ENCODE measurements around the gene FNDC10. TPM values are rescaled to one million over a fixed set of nuclear protein-coding genes. Genes with fewer than 3 reads are reported as not detected.
"Not testable (repeated sequence)": the region's sequence is repeated elsewhere in the genome, so short reads cannot be mapped to it uniquely, and the experiment has no call there.

Gene FNDC10
- total and polyA plus RNA-seq, 9 of the 15 experiments (the other 6 are each of a cell fraction or from before 2014, with no cell fraction given) = 0.08 to 6.3 (median 1.6) TPM

DNA sequence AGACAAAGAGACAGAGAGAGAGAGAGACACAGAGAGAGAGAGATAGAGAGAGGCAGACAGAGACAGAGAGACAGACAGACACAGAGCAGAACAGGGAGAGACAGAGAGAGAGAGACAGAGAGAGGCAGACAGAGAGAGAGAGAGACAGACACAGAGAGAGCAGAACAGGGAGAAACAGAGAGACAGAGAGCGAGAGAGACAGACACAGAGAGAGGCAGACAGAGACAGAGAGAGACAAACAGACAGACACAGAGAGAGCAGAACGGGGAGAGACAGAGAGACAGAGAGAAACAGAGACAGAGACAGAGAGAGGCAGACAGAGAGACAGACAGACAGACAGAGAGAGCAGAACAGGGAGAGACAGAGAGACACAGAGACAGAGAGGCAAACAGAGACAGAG is 4.6 kb downstream of the FNDC10 start:
- in situ Hi-C loops (cut with MboI); H3K27ac ChIP-seq (ENCODE audit: extremely low read depth, low read depth, low read length); H3K4me3 ChIP-seq; H3K9me3 ChIP-seq (replicated peaks; ENCODE audit: control insufficient read depth, insufficient read depth, low read depth, low read length); H3K9me1 ChIP-seq (ENCODE audit: control insufficient read depth, insufficient read depth, low read length); H3K36me3 ChIP-seq (ENCODE audit: control insufficient read depth, insufficient read depth, low read length); H3K4me2 ChIP-seq (ENCODE audit: insufficient read depth, low read length); POLR2A ChIA-PET; H4K20me1 ChIP-seq (replicated peaks; ENCODE audit: control insufficient read depth, insufficient read depth, low read length); H3K9ac ChIP-seq (ENCODE audit: insufficient read depth in 1 of 2, low read depth in 2 of 2, low read length in 2 of 2); ATAC-seq; CTCF ChIA-PET (ENCODE audit: low intra/inter-chr PET ratio); H3K27me3 ChIP-seq (ENCODE audit: control insufficient read depth in 2 of 2, insufficient read depth in 2 of 2, low read length in 2 of 2); H3K79me2 ChIP-seq (ENCODE audit: control insufficient read depth, insufficient read depth, low read length); H2AFZ ChIP-seq (ENCODE audit: low read depth, low read length); intact Hi-C loops (cut with micrococcal nuclease); DNase-seq (ENCODE audit: extremely low read depth in 1 of 4, low spot score in 3 of 4); BruUV-seq (replicated peaks): not testable (repeated sequence)
- H3K4me1 ChIP-seq (replicated peaks in 1 of 2; ENCODE audit: control insufficient read depth in 2 of 2, insufficient read depth in 2 of 2, low read length in 2 of 2) = peaks cover 13 to 50% of the 10 kb centered on the region in 2 experiments; a peak in 4 of 5 replicates
- WGBS (ENCODE audit: insufficient coverage, low coverage, missing lambda C conversion rate) = 33% methylated on average over 2 of the region's 2 CpGs
- TF ChIP-seq CC2D1A (IDR thresholded peaks at IDR 0.05) (0 out of 2 replicates have a peak, but pooled peaks have one; percentile 10), ASH1L (IDR thresholded peaks at IDR 0.05; ENCODE audit: borderline replicate concordance, low read depth, partially characterized antibody) (peak; percentile 6)
- FAIRE-seq = peak; percentile 80

DNA sequence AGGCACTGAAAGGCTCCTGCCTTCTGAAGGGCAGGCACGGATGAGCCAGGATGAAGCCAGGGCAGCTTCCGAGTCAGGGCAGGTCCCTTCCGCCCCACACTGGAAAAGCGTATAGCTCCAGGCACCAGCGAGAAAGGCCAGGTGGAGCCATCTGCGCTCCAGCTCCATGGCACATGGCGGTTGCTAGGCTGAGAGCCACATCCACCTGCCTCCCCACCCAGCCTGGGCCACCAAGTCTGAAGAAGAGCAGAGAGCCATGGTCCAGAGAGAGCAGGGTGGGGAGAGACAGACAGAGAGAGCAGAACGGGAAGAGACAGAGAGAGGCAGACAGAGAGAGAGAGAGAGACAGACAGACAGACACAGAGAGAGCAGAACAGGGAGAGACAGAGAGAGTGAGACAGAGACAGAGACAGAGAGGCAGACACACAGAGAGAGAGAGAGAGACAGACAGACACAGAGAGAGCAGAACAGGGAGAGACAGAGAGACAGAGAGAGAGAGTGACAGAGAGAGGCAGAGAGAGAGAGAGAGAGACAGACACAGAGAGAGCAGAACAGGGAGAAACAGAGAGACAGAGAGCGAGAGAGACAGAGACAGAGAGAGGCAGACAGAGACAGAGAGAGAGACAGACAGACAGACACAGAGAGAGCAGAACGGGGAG is 5.2 kb downstream of the FNDC10 start:
- peak in 1 of 4 experiments; percentile 12 for DNase-seq (ENCODE audit: extremely low read depth in 1 of 4, low spot score in 3 of 4)

More for the DNA sequence above, 5.2 kb downstream of the FNDC10 start:
- Histone ChIP-seq H3K27ac (ENCODE audit: extremely low read depth, low read depth, low read length) (no peak overlapping the region; the same call in 2 of the 3 replicates), H4K20me1 (replicated peaks; ENCODE audit: control insufficient read depth, insufficient read depth, low read length) (no peaks in the 10 kb centered on the region; the same call in 1 of the 2 replicates), H3K9me1 (ENCODE audit: control insufficient read depth, insufficient read depth, low read length) (no peaks in the 10 kb centered on the region), H3K9me3 (replicated peaks; ENCODE audit: control insufficient read depth, insufficient read depth, low read depth, low read length) (peaks cover 2% of the 10 kb centered on the region; the same call in 1 of the 2 replicates), H3K4me3 (no peak overlapping the region), H3K9ac (ENCODE audit: insufficient read depth in 1 of 2, low read depth in 2 of 2, low read length in 2 of 2) (peak overlapping the region in 1 of 2 experiments; percentile 76; a peak in 2 of 4 replicates), H3K79me2 (ENCODE audit: control insufficient read depth, insufficient read depth, low read length) (no peaks in the 10 kb centered on the region), H3K4me2 (ENCODE audit: insufficient read depth, low read length) (no peak overlapping the region), H3K27me3 (ENCODE audit: control insufficient read depth in 2 of 2, insufficient read depth in 2 of 2, low read length in 2 of 2) (no peaks in the 10 kb centered on the region), H3K4me1 (replicated peaks in 1 of 2; ENCODE audit: control insufficient read depth in 2 of 2, insufficient read depth in 2 of 2, low read length in 2 of 2) (peaks cover 11 to 46% of the 10 kb centered on the region in 2 experiments; a peak in 4 of 5 replicates), H2AFZ (ENCODE audit: low read depth, low read length) (peak overlapping the region; percentile 44), H3K36me3 (ENCODE audit: control insufficient read depth, insufficient read depth, low read length) (no peaks in the 10 kb centered on the region)
- in situ Hi-C loops (cut with MboI) (no loop called here), intact Hi-C loops (cut with micrococcal nuclease) (no loop called here)
- TF ChIP-seq, protein P1, sequence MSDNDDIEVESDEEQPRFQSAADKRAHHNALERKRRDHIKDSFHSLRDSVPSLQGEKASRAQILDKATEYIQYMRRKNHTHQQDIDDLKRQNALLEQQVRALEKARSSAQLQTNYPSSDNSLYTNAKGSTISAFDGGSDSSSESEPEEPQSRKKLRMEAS (CRISPR knock-in tag; IDR thresholded peaks at IDR 0.05) = peak; percentile 84
- TF ChIP-seq, protein P2, sequence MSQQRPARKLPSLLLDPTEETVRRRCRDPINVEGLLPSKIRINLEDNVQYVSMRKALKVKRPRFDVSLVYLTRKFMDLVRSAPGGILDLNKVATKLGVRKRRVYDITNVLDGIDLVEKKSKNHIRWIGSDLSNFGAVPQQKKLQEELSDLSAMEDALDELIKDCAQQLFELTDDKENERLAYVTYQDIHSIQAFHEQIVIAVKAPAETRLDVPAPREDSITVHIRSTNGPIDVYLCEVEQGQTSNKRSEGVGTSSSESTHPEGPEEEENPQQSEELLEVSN (IDR thresholded peaks at IDR 0.05; ENCODE audit: borderline replicate concordance in 1 of 2, extremely low read depth in 1 of 2, insufficient read depth in 1 of 2, insufficient read length in 1 of 2, low read depth in 1 of 2, low read length in 1 of 2, poor library complexity in 1 of 2, severe bottlenecking in 1 of 2) = peak in 1 of 2 experiments; percentile 58
- TF ChIP-seq, protein P3, sequence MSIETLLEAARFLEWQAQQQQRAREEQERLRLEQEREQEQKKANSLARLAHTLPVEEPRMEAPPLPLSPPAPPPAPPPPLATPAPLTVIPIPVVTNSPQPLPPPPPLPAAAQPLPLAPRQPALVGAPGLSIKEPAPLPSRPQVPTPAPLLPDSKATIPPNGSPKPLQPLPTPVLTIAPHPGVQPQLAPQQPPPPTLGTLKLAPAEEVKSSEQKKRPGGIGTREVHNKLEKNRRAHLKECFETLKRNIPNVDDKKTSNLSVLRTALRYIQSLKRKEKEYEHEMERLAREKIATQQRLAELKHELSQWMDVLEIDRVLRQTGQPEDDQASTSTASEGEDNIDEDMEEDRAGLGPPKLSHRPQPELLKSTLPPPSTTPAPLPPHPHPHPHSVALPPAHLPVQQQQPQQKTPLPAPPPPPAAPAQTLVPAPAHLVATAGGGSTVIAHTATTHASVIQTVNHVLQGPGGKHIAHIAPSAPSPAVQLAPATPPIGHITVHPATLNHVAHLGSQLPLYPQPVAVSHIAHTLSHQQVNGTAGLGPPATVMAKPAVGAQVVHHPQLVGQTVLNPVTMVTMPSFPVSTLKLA (conservative IDR thresholded peaks at IDR 0.05) = no peak
- TF ChIP-seq L3MBTL2 (IDR thresholded peaks at IDR 0.05) = 0 out of 2 replicates have a peak, but pooled peaks have one; percentile 16
- TF ChIP-seq ARHGAP35 (IDR thresholded peaks at IDR 0.05; ENCODE audit: partially characterized antibody) = no peak
- TF ChIP-seq ZNF699 (CRISPR knock-in tag; IDR thresholded peaks at IDR 0.05; ENCODE audit: insufficient replicate concordance) = no peak
- TF ChIP-seq, protein P4, sequence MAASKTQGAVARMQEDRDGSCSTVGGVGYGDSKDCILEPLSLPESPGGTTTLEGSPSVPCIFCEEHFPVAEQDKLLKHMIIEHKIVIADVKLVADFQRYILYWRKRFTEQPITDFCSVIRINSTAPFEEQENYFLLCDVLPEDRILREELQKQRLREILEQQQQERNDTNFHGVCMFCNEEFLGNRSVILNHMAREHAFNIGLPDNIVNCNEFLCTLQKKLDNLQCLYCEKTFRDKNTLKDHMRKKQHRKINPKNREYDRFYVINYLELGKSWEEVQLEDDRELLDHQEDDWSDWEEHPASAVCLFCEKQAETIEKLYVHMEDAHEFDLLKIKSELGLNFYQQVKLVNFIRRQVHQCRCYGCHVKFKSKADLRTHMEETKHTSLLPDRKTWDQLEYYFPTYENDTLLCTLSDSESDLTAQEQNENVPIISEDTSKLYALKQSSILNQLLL (CRISPR knock-in tag; IDR thresholded peaks at IDR 0.05; ENCODE audit: borderline replicate concordance) = no peak
- no TSS peak for BruUV-seq (replicated peaks)
- peak; percentile 31 for ATAC-seq
- 41% methylated on average over 9 of the region's 10 CpGs for WGBS (ENCODE audit: insufficient coverage, low coverage, missing lambda C conversion rate)
- ChIA-PET POLR2A (interaction anchor here (0.7 kb wide), 1 partner anchor 443 kb away, joined by 3 read pairs; no protein-coding TSS in a partner anchor), CTCF (ENCODE audit: low intra/inter-chr PET ratio) (no interaction called here)
- FAIRE-seq = peak; percentile 71

Measured in K562 (cell line).